NCI-H1105 (cell line): ENCODE measurements around the gene ENTREP1.
"Not testable (repeated sequence)": the region's sequence is repeated elsewhere in the genome, so short reads cannot be mapped to it uniquely, and the experiment has no call there.

Experiments used
- DNase-seq: peaks from one replicate; lab custom pipeline; 2025; lab: John Stamatoyannopoulos, UW

Gene ENTREP1, protein sequence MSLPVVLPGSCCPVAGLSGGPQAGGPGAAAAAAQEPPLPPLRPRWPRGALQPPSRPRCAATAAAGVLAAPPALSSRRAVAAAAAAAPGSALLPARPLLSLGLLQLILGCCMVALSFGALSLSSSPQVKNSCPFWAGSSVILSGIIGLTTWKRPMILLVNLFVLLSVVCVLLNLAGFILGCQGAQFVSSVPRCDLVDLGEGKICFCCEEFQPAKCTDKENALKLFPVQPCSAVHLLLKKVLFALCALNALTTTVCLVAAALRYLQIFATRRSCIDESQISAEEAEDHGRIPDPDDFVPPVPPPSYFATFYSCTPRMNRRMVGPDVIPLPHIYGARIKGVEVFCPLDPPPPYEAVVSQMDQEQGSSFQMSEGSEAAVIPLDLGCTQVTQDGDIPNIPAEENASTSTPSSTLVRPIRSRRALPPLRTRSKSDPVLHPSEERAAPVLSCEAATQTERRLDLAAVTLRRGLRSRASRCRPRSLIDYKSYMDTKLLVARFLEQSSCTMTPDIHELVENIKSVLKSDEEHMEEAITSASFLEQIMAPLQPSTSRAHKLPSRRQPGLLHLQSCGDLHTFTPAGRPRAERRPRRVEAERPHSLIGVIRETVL

GRCh38 chr9:69324549-69325401, at the start of gene ENTREP1:
ENTREP1 (plus strand) TSS chr9:69325215; CDS start chr9:69325310, 95 bp downstream.
- DNase-seq: peak; percentile 67

DNA sequence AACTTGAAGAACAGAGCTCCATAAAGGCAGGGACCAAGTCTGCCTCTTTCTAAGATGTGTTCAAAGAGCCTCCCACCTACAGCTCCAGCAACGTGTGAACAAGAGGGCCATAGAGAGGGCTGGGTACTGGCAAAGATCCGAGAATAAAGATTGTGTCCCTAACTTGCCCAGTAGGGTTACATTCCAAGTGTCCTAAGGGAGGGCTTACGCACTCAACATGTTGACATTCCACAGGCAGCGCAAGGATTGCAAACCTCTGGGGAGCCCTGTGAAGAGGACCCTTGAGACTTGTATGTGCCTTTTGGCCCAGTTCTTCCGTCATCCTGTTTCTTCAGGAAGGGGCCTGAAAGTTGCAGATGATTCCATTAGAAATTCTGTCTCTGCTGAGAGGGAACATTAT, 48.2 kb upstream of the ENTREP1 start:
- DNase-seq: no peak

- DNase-seq: no peak
Observed at GRCh38 chr9:69279084-69279731, 45.8 kb upstream of the ENTREP1 start.

- no peak for DNase-seq
Observed at GRCh38 chr9:69279733-69280132, 45.3 kb upstream of the ENTREP1 start.

DNA sequence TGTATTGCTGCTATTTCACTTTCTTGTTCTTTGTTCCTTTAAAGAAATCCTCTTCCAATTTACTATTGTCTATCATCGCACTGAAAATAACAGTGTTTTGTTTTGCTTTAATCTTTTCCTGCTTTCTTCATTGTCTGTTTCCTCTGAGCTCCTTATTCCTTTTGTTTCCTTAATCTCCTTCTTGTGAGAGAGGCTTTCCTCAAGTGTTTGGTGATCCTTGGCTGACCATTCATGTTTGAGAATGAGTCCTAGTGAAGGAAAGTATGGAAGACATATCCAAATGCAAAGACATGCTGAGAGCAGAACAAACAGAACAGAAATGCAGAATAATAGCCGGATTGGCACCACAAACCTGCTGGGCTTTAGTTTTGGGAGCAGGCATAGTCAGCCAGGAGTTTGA, 42.0 kb upstream of the ENTREP1 start:
- DNase-seq: no peak

GRCh38 chr9:69292078-69292477, 32.9 kb upstream of the ENTREP1 start:
- DNase-seq: no peak

- DNase-seq: no peak
Observed at GRCh38 chr9:69293156-69293555, 31.9 kb upstream of the ENTREP1 start.

DNA sequence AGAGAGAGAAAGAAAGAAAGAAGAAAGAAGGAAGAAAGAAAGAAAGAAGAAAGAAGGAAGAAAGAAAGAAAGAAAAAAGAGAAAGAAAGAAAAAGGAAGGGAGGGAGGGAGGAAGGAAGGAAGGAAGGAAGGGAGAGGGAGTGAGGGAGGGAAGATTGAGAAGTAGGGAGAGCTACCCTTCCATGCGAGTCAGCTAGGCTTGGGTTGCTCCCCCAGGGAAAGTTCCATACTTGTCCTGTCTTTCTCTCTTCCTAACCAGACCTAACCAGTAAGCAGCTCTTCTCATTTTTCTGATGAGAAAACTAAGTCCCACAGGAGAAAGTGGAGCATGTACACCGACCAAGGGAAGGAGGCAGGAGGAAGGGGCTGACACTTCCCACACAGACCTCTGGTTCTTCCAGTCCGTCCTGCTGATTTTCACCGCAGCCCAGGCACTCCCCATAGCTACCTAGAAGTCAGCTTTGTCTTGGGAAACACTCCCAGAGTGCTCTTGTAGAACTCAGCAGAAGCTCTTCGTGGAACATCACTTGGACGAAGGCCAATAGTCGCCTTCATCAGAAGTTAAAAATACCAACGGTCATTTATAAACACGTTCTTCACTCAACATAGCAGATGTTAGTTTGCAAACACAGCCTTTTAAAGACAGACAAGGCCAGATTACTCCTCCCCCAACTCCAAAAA, 29.0 kb upstream of the ENTREP1 start:
- DNase-seq: no peak

DNA sequence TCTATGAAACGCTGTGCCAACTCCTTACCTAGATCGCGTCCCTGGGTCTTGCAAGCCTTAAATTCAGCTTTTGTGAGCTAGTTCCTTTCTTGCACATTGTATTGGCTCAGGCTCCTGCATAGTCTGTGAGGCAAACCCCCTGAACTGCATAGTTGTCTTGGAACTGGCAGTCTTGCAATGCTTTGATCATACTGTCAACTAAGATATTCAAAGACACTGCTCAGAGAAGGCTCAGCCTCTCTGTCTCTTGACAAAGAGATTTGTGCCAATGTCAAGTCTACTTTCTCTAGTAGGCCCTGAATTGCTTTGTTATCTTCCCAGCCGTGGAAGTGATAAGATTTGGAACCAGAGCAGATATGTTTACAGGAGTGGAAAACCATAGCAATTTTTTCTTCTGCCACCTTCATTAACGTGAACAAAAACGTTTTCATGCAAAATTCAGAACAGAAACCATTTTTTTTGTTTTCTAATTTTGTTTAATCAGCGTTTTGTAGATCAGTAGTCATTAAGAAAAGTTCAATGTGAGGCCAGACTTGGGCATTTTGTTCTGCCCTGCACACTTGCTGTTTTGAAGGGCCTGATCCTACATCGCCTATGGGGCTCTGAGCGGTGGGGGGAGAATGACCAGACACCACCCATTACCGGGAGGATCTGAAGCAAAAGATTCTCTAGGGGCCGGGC, 27.6 kb upstream of the ENTREP1 start:
- no peak for DNase-seq

DNA sequence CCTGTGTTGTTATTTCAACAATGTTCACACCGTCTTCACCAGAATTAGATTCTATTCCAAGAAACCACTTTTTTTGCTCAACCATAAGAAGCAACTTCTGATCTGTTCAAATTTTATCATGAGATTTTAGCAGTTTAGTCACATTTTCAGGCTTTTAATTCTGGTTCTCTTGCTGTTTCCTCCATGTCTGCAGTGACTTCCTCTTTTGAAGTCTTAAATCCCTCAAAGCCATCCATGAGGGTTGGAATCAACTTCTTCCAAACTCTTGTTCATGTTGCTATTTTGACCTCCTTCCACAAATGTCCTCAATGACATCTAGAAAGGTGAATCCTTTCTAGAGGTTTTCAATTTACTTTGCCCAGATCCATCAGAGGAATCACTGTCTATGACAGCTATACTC, 25.7 kb upstream of the ENTREP1 start:
- no peak for DNase-seq

DNA sequence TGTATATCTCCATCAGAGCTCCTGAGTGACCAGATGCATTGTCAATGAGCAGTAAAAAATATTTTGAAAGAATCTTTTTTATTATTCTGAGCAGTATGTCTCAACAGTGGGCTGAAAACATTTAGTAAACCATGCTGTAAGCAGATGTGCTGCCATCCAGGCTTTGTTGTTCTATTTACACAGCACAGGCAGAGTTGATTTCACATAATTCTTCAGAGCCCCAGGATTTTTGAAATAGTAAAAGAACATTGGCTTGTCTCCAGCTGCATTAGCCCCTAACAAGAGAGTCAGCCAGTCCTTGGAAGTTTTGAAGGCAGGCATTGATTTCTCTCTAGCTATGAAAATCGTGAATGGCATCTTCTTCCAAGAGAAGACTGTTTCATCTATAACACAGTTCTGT, 25.2 kb upstream of the ENTREP1 start:
- no peak for DNase-seq

GRCh38 chr9:69303331-69303730, 21.7 kb upstream of the ENTREP1 start:
- no peak for DNase-seq

GRCh38 chr9:69306895-69307445, 18.0 kb upstream of the ENTREP1 start:
- DNase-seq: not testable (repeated sequence)

DNA sequence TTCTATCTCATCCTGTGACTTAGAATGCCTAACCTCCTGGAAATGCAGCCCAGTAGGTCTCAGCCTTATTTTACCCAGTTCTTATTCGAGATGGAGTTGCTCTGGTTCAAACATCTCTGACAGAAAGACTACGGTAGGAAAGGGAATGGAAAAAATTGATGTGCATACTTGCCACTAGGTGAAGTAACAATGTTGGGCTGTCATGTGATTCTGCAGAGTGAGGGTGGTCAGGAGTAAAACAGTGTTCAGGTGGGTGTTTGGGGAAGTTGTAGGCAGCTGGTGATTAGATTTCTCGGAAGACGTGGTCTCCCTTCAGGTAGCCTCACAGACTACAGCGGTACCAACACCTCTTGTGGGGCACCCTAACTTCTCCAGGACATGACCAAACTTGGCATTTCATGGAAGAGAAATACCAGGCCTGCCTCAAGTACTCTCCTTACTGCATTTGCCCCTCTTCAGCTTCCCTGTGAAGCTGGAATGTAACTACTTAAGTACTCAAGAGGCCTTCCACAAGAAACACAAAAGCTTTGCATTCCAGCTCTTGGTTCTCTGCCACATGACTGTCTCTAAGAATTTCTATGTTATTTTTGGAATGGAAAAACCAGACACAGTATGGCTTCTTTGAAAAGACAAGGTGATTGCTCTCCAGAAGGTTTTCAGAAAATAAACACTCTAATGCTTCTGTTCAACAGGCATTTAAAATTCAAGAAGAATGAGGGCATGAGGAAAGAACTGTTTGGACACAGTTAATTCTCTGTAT, 17.4 kb upstream of the ENTREP1 start:
- no peak for DNase-seq

DNA sequence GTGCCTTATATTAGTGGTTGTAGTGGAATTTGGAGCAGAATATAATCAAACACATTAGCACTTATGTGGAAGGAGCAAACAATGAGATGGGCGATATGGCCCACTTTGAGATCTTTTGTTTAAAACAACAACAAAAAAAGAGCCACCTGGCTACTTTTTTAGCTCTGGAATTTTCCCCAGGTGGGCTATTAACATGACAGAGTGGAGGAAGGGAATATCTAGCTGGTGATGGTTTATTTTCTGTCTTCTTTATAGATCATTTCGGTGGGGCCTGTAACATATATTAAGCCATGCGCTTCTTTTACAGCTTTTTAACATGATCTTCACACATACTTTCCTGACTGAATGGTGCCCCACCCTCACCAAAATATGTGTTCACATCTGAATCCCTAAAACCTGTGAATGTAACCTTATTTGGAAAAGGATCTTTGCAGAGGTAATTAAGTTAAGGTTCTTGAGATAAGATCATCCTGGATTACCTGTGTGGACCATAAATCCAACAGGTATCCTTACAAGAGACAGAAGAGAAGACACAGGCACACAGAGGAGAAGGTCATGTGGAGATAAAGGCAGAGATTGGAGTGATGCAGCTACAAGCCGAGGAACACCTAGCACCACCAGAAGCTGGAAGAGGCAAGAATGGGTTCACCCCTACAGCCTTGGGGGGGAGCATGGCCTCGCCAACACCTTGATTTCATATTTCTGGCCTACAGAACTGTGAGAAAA, 16.6 kb upstream of the ENTREP1 start:
- no peak for DNase-seq

- no peak for DNase-seq
Observed at GRCh38 chr9:69313175-69313574, 11.8 kb upstream of the ENTREP1 start.

- DNase-seq: no peak
Observed at GRCh38 chr9:69314547-69314946, 10.5 kb upstream of the ENTREP1 start.

- DNase-seq: no peak
Observed at GRCh38 chr9:69317081-69317480, 7.9 kb upstream of the ENTREP1 start.

DNA sequence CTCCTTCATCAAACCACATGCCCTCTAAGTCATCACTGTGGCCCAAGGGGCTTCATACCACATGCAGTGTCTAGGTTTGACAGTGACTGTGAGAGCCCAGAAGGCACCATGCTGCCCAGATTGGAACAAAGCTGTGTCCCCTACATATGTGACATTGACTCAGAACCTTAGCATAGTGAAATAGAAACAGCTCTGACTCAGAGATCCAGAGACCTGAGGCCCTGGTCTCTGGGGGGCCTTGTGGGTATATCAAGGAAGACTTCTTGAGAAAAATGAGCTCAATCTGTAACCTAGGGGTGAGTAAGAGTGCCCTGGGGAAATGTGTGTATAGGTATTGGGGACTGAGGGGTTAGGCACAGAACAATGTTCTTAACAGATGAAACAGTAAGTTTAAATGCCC, 7.1 kb upstream of the ENTREP1 start:
- DNase-seq: no peak
